HepG2 (cell line): ENCODE measurements around the gene GUSB. TPM values are rescaled to one million over a fixed set of nuclear protein-coding genes. Genes with fewer than 3 reads are reported as not detected.

Experiments
- ATAC-seq: fragments of 200-7000 bp; cut with Tn5 transposase; 3 replicates; pipeline ENCODE4 v1.9.1; 2020; ENCODE audit warnings: mild to moderate bottlenecking, moderate library complexity
- BruUV-seq: library from RNA; stranded (reverse); fragments of 400-500 nt; replicated peaks from 2 replicates; lab custom pipeline; 2021; lab: Mats Ljungman, UMichigan
- CTCF ChIA-PET: fragments of 300-600 bp; formaldehyde crosslinking; extraction: SDS; loops from one replicate; lab custom pipeline; 2021; ENCODE audit warnings: low total read pairs, inconsistent platforms, low intra/inter-chr PET ratio; lab: Yijun Ruan, JAX
- POLR2A ChIA-PET: fragments of 350-600 bp; sonication (Branson Sonifier 250); formaldehyde crosslinking; loops from one replicate; lab custom pipeline; 2020; ENCODE audit warnings: antibody characterized with exemption, inconsistent platforms; lab: Yijun Ruan, JAX
- DNase-seq: peaks from one replicate; pipeline ENCODE4 v3.0.0-alpha.2; 2015; ENCODE audit warnings: low spot score
- FAIRE-seq: peaks from 3 replicates; lab custom pipeline; 2011; peaks lifted over from hg19 to GRCh38; lab: Jason Lieb, UNC
- H2AFZ ChIP-seq: one replicate; pipeline ENCODE4 v1.6.1; 2011; ENCODE audit warnings: low read length, inconsistent platforms
- H3K27ac ChIP-seq: fragments of 300-600 bp; 3 replicates; pipeline ENCODE4 v1.8.0; 2011; ENCODE audit warnings: mixed run types, mild to moderate bottlenecking, mixed read lengths, low read length, inconsistent platforms; ENCODE audit not compliant: insufficient read depth; ENCODE audit errors: extremely low read length
- H3K27me3 ChIP-seq, 2 experiments: fragments of 200-600 bp in 1 of 2; 2 replicates in 1 of 2; 3 replicates in 1 of 2; pipeline versions ENCODE4 v1.6.0 to v1.8.0; 2011; ENCODE audit warnings: low read length in 2 of 2, mild to moderate bottlenecking in 2 of 2, moderate library complexity in 2 of 2, inconsistent platforms in 1 of 2; ENCODE audit not compliant: insufficient read depth in 2 of 2, control insufficient read depth in 1 of 2
- H3K36me3 ChIP-seq, 2 experiments: fragments of 200-600 bp in 1 of 2; replicated peaks in 1 of 2; 2 replicates in 1 of 2; 3 replicates in 1 of 2; pipeline versions ENCODE4 v1.5.1 to v1.8.0; 2011; ENCODE audit warnings: low read length in 2 of 2, inconsistent platforms in 1 of 2; ENCODE audit not compliant: insufficient read depth in 2 of 2, control insufficient read depth in 1 of 2
- H3K4me1 ChIP-seq: 2 replicates; pipeline ENCODE4 v1.5.1; 2012; ENCODE audit warnings: low read length, inconsistent platforms; ENCODE audit not compliant: insufficient read depth
- H3K4me2 ChIP-seq: 2 replicates; pipeline ENCODE4 v1.6.0; 2011; ENCODE audit warnings: low read depth, low read length, inconsistent platforms
- H3K4me3 ChIP-seq, 3 experiments: fragments of 200-600 bp in 1 of 3; sonication (generic), shearing (Covaris generic) in 1 of 3; replicated peaks in 1 of 3; 2 replicates each; pipeline ENCODE4 v1.5.1; 2011 to 2016; ENCODE audit warnings: low read length in 3 of 3, inconsistent platforms in 2 of 3, low read depth in 2 of 3, mild to moderate bottlenecking in 2 of 3, control low read depth in 1 of 3, mixed read lengths in 1 of 3; ENCODE audit not compliant: insufficient read depth in 1 of 3
- H3K79me2 ChIP-seq: one replicate; pipeline ENCODE4 v1.6.1; 2011; ENCODE audit warnings: low read length, inconsistent platforms; ENCODE audit not compliant: insufficient read depth
- H3K9ac ChIP-seq: 2 replicates; pipeline ENCODE4 v1.6.0; 2011; ENCODE audit warnings: mild to moderate bottlenecking, low read depth, low read length, inconsistent platforms; ENCODE audit not compliant: insufficient read depth
- H3K9me3 ChIP-seq: 2 replicates; pipeline ENCODE4 v1.5.1; 2012; ENCODE audit warnings: mild to moderate bottlenecking, low read length
- H4K20me1 ChIP-seq: 2 replicates; pipeline ENCODE4 v1.6.0; 2011; ENCODE audit warnings: inconsistent platforms, mild to moderate bottlenecking, low read length, moderate library complexity; ENCODE audit not compliant: insufficient read depth
- FOXA1 ChIP-seq, 2 experiments: fragments of 450-650 bp in 1 of 2; sonication (generic) in 1 of 2; formaldehyde crosslinking in 1 of 2; IDR thresholded peaks; 2 replicates each; pipeline versions ENCODE4 v1.4.0 to v1.6.1; 2016 to 2020; ENCODE audit warnings: missing genetic modification reagents in 1 of 2
- RARA ChIP-seq: IDR thresholded peaks from 2 replicates; pipeline ENCODE4 v1.6.1; 2016; ENCODE audit warnings: missing genetic modification reagents, missing compliant biosample characterization
- SAP130 ChIP-seq: IDR thresholded peaks from 2 replicates; pipeline ENCODE4 v1.6.1; 2016; ENCODE audit warnings: low read depth
- TGIF2 ChIP-seq: IDR thresholded peaks from 2 replicates; pipeline ENCODE4 v1.6.1; 2016; ENCODE audit warnings: control low read depth, missing compliant biosample characterization
- ZFYVE20 ChIP-seq: sonication (generic); formaldehyde crosslinking; IDR thresholded peaks from 2 replicates; pipeline ENCODE4 v1.8.0; 2023; ENCODE audit warnings: low read depth, mild to moderate bottlenecking, moderate library complexity, missing genetic modification reagents, borderline replicate concordance
- ZNF207 ChIP-seq: fragments of 450-650 bp; IDR thresholded peaks from 2 replicates; pipeline ENCODE4 v1.6.1; 2016; ENCODE audit warnings: antibody characterized with exemption, borderline replicate concordance
- ZNF337 ChIP-seq: sonication (generic); formaldehyde crosslinking; IDR thresholded peaks from 2 replicates; pipeline ENCODE4 v1.5.1; 2020; ENCODE audit warnings: missing genetic modification reagents, low read depth, mild to moderate bottlenecking, borderline replicate concordance
- ZNF468 ChIP-seq: sonication (generic); formaldehyde crosslinking; IDR thresholded peaks from 2 replicates; pipeline ENCODE4 v1.8.0; 2022; ENCODE audit warnings: mild to moderate bottlenecking, moderate library complexity, missing genetic modification reagents
- ZNF605 ChIP-seq: sonication (generic); formaldehyde crosslinking; IDR thresholded peaks from 2 replicates; pipeline ENCODE4 v1.8.0; 2022; ENCODE audit warnings: mild to moderate bottlenecking, missing genetic modification reagents
- ZXDC ChIP-seq: sonication (generic); formaldehyde crosslinking; IDR thresholded peaks from 2 replicates; pipeline ENCODE4 v1.5.0; 2020; ENCODE audit warnings: mild to moderate bottlenecking, missing genetic modification reagents
- WGBS: methylation state at CpG from one replicate; pipeline ENCODE4 v1.1.6; 2017; ENCODE audit warnings: low lambda C conversion rate; 5-methylcytosine and 5-hydroxymethylcytosine counted together
- in situ Hi-C: cut with HindIII; loops from 2 replicates; pipeline ENCODE4 v1.10.0; 2017; ENCODE audit warnings: low pct_unique_long_range_greater_than_20kb; ENCODE audit not compliant: extremely low pct_ligation_motif_present
- intact Hi-C: fragments of 100-400 bp; cut with micrococcal nuclease; formaldehyde crosslinking; loops from one replicate; pipeline ENCODE4 v1.10.0; 2022; ENCODE audit not compliant: unreplicated experiment
- polyA plus RNA-seq, 8 experiments: library from polyadenylated mRNA; depleted of rRNA in 3 of 8; stranded (reverse) in 7 of 8; unstranded in 1 of 8; fragments of >200 nt; fragmentation: Illumina TruSeq in 4 of 8; extraction: Trizol in 4 of 8; gene quantifications; 2 replicates each; pipeline versions ENCODE4 v1.2.1 to v1.2.3, GENCODE V29; 2011 to 2016; ENCODE audit warnings: low read depth in 4 of 8, missing spikeins in 1 of 8, mixed read lengths in 1 of 8; ENCODE audit not compliant: insufficient read depth in 1 of 8
- total RNA-seq, 5 experiments: library from RNA; depleted of rRNA; stranded (reverse); fragments of >200 nt; fragmentation: Illumina TruSeq; extraction: Trizol; gene quantifications; 2 replicates each; pipeline ENCODE4 v1.2.3, GENCODE V29; 2016; ENCODE audit warnings: low read depth in 1 of 5
- TF ChIP-seq, protein P1 (sequence below): sonication (generic); formaldehyde crosslinking; conservative IDR thresholded peaks from 2 replicates; pipeline ENCODE4 v1.4.0; 2020; ENCODE audit warnings: missing genetic modification reagents
- TF ChIP-seq, protein P2 (sequence below): sonication (generic); formaldehyde crosslinking; IDR thresholded peaks from 2 replicates; pipeline ENCODE4 v1.5.1; 2020; ENCODE audit warnings: mild to moderate bottlenecking, missing genetic modification reagents
- TF ChIP-seq, protein P3 (sequence below): sonication (generic); IDR thresholded peaks from 2 replicates; pipeline ENCODE4 v1.6.1; 2016; ENCODE audit warnings: low read depth, borderline replicate concordance
- TF ChIP-seq, protein P4 (sequence below): sonication (generic); formaldehyde crosslinking; IDR thresholded peaks from 2 replicates; pipeline ENCODE4 v1.4.0; 2020; ENCODE audit warnings: mild to moderate bottlenecking, missing genetic modification reagents

Gene GUSB
- total and polyA plus RNA-seq, 2 of the 13 experiments (the other 11 are each of a cell fraction or from before 2014, with no cell fraction given) = 18.8 to 60.0 TPM

GRCh38 chr7:65926588-65926987 is 55.4 kb downstream of the GUSB start (continued):
- no peak for TF ChIP-seq ZXDC (CRISPR knock-in tag)

- Histone ChIP-seq H3K4me2 (no peak overlapping the region), H3K27me3 (no peaks in the 10 kb centered on the region), H3K4me1 (peaks cover 31% of the 10 kb centered on the region), H3K79me2 (peaks cover under 1% of the 10 kb centered on the region), H3K36me3 (no peaks in the 10 kb centered on the region), H3K9me3 (no peaks in the 10 kb centered on the region), H4K20me1 (peaks cover 9% of the 10 kb centered on the region), H3K27ac (no peak overlapping the region), H3K9ac (no peak overlapping the region), H2AFZ (no peak overlapping the region), H3K4me3 (no peak overlapping the region)
- in situ Hi-C loops = no loop called here
- FAIRE-seq = peak; percentile 63
- no TSS peak for BruUV-seq
- ChIA-PET CTCF (no interaction called here), POLR2A (no interaction called here)
- WGBS = 56% methylated on average over 3 of the region's 3 CpGs
- intact Hi-C loops = no loop called here
- peak; percentile 43 for DNase-seq
- ATAC-seq = peak; percentile 73
- TF ChIP-seq ZNF605 (CRISPR knock-in tag) (no peak), ZFYVE20 (no peak), RARA (no peak), FOXA1 (IDR thresholded peaks at IDR 0.05) (no peak), FOXA1 (CRISPR knock-in tag; IDR thresholded peaks at IDR 0.05) (peak; percentile 80), ZNF207 (no peak), SAP130 (CRISPR knock-in tag) (peak; percentile 75), ZNF468 (CRISPR knock-in tag) (no peak), TGIF2 (CRISPR knock-in tag) (peak; percentile 76), ZNF337 (no peak)
- TF ChIP-seq, protein P1, sequence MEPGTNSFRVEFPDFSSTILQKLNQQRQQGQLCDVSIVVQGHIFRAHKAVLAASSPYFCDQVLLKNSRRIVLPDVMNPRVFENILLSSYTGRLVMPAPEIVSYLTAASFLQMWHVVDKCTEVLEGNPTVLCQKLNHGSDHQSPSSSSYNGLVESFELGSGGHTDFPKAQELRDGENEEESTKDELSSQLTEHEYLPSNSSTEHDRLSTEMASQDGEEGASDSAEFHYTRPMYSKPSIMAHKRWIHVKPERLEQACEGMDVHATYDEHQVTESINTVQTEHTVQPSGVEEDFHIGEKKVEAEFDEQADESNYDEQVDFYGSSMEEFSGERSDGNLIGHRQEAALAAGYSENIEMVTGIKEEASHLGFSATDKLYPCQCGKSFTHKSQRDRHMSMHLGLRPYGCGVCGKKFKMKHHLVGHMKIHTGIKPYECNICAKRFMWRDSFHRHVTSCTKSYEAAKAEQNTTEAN (CRISPR knock-in tag) = no peak
- TF ChIP-seq, protein P2, sequence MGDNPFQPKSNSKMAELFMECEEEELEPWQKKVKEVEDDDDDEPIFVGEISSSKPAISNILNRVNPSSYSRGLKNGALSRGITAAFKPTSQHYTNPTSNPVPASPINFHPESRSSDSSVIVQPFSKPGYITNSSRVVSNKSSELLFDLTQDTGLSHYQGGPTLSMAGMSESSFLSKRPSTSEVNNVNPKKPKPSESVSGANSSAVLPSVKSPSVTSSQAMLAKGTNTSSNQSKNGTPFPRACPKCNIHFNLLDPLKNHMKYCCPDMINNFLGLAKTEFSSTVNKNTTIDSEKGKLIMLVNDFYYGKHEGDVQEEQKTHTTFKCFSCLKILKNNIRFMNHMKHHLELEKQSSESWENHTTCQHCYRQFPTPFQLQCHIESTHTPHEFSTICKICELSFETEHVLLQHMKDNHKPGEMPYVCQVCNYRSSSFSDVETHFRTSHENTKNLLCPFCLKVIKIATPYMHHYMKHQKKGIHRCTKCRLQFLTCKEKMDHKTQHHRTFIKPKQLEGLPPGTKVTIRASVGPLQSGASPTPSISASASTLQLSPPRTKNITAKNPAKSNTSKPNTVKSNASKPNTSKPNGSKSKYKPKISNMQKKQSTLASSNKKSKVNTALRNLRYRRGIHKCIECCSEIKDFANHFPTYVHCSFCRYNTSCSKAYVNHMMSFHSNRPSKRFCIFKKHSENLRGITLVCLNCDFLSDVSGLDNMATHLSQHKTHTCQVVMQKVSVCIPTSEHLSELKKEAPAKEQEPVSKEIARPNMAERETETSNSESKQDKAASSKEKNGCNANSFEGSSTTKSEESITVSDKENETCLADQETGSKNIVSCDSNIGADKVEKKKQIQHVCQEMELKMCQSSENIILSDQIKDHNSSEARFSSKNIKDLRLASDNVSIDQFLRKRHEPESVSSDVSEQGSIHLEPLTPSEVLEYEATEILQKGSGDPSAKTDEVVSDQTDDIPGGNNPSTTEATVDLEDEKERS = no peak
- TF ChIP-seq, protein P3, sequence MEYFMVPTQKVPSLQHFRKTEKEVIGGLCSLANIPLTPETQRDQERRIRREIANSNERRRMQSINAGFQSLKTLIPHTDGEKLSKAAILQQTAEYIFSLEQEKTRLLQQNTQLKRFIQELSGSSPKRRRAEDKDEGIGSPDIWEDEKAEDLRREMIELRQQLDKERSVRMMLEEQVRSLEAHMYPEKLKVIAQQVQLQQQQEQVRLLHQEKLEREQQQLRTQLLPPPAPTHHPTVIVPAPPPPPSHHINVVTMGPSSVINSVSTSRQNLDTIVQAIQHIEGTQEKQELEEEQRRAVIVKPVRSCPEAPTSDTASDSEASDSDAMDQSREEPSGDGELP = peak; percentile 71; the same call in 1 of the 2 replicates
- TF ChIP-seq, protein P4, sequence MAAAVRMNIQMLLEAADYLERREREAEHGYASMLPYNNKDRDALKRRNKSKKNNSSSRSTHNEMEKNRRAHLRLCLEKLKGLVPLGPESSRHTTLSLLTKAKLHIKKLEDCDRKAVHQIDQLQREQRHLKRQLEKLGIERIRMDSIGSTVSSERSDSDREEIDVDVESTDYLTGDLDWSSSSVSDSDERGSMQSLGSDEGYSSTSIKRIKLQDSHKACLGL (CRISPR knock-in tag) = no peak
Measured at GRCh38 chr7:65925040-65925439, 57.0 kb downstream of the GUSB start.
